HG02870 (cell line): Measurements from ENCODE around the gene HTR6.

Experiments used
- ATAC-seq: cut with Tn5 transposase; IDR thresholded peaks from one replicate; pipeline ENCODE4 v1.9.1; 2021; ENCODE audit warnings: mild to moderate bottlenecking, moderate library complexity; ENCODE audit not compliant: unreplicated experiment

HTR6 gene

GRCh38 chr1:19685994-19686393, 21.3 kb downstream of the HTR6 start:
- ATAC-seq: no peak

- no peak for ATAC-seq
Measured at GRCh38 chr1:19687414-19687813, 22.7 kb downstream of the HTR6 start.

- ATAC-seq: no peak
Measured at GRCh38 chr1:19688041-19688842, 23.6 kb downstream of the HTR6 start.

GRCh38 chr1:19689085-19689757, 24.5 kb downstream of the HTR6 start:
- no peak for ATAC-seq

- no peak for ATAC-seq
Measured at GRCh38 chr1:19689856-19690255, 25.2 kb downstream of the HTR6 start.

GRCh38 chr1:19690342-19690741, 25.7 kb downstream of the HTR6 start:
- ATAC-seq: no peak

- no peak for ATAC-seq
Measured at GRCh38 chr1:19694298-19694697, 29.6 kb downstream of the HTR6 start.

- ATAC-seq: no peak
Measured at GRCh38 chr1:19695772-19696171, 31.1 kb downstream of the HTR6 start.

- no peak for ATAC-seq
Measured at GRCh38 chr1:19696820-19697219, 32.1 kb downstream of the HTR6 start.

- ATAC-seq: no peak
Measured at GRCh38 chr1:19698181-19698580, 33.5 kb downstream of the HTR6 start.

GRCh38 chr1:19700079-19700777, 35.6 kb downstream of the HTR6 start:
- no peak for ATAC-seq

GRCh38 chr1:19703280-19703679, 38.6 kb downstream of the HTR6 start:
- no peak for ATAC-seq

- no peak for ATAC-seq
Measured at GRCh38 chr1:19704247-19705113, 39.8 kb downstream of the HTR6 start.

GRCh38 chr1:19705464-19705863, 40.8 kb downstream of the HTR6 start:
- ATAC-seq: no peak

GRCh38 chr1:19706136-19706535, 41.5 kb downstream of the HTR6 start:
- no peak for ATAC-seq

GRCh38 chr1:19708567-19709110, 44.0 kb downstream of the HTR6 start:
- no peak for ATAC-seq

GRCh38 chr1:19709260-19709793, 44.7 kb downstream of the HTR6 start:
- no peak for ATAC-seq

GRCh38 chr1:19710825-19711611, 46.3 kb downstream of the HTR6 start:
- ATAC-seq: peak; percentile 64

GRCh38 chr1:19712928-19713327, 48.3 kb downstream of the HTR6 start:
- ATAC-seq: no peak
